ACC112 (cell line): Measurements from ENCODE around the gene HS3ST6.
"Not testable (repeated sequence)": the region's sequence is repeated elsewhere in the genome, so short reads cannot be mapped to it uniquely, and the experiment has no call there.

Source experiments
- H2AFZ ChIP-seq: fragments of 200-600 bp; sonication (generic); one replicate; pipeline ENCODE4 v1.6.0; 2017; ENCODE audit warnings: antibody characterized with exemption, low read length; ENCODE audit not compliant: unreplicated experiment
- H3K27ac ChIP-seq: fragments of 200-600 bp; sonication (generic); 2 replicates; pipeline ENCODE4 v1.5.1; 2014; ENCODE audit warnings: low read depth, mild to moderate bottlenecking, antibody characterized with exemption, low read length, moderate library complexity
- H3K27me3 ChIP-seq: fragments of 200-600 bp; sonication (generic); 2 replicates; pipeline ENCODE4 v1.6.1; 2014; ENCODE audit warnings: mild to moderate bottlenecking, antibody characterized with exemption, low read length, moderate library complexity, mixed read lengths; ENCODE audit not compliant: insufficient read depth
- H3K36me3 ChIP-seq: fragments of 200-600 bp; sonication (generic); 2 replicates; pipeline ENCODE4 v1.6.1; 2016; ENCODE audit warnings: mild to moderate bottlenecking, antibody characterized with exemption, low read length, moderate library complexity, mixed read lengths; ENCODE audit not compliant: insufficient read depth
- H3K4me1 ChIP-seq: fragments of 200-600 bp; sonication (generic); one replicate; pipeline ENCODE4 v1.6.1; 2016; ENCODE audit warnings: low read length, mixed read lengths; ENCODE audit not compliant: insufficient read depth, unreplicated experiment, control insufficient read depth
- H3K4me3 ChIP-seq: fragments of 200-600 bp; sonication (generic); 2 replicates; pipeline ENCODE4 v1.5.1; 2014; ENCODE audit warnings: mild to moderate bottlenecking, low read depth, low read length
- H3K79me2 ChIP-seq: fragments of 200-600 bp; sonication (generic); one replicate; pipeline ENCODE4 v1.6.0; 2016; ENCODE audit warnings: low read length; ENCODE audit not compliant: control insufficient read depth, unreplicated experiment, insufficient read depth

The HS3ST6 gene

DNA sequence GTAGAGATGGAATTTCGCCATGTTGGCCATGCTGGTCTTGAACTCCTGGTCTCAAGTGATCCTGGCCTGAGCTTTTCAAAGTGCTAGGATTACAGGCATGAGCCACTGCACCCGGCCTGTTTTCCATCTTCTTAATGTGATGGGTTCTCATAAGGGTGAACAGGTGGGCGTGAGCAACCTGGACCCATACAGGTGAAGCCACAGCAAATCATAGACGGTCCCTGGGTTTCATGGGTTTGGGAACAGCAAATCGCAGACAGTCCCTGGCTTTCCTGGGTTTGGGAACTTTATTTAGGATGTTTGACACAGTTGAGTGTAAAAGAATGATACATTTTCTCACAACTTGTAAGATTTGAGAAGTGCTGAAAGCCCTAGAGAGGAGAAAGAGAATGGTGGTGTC is 33.3 kb downstream of the HS3ST6 start:
- Histone ChIP-seq H3K27me3 (peaks cover 10% of the 10 kb centered on the region), H3K79me2 (no peaks in the 10 kb centered on the region), H3K4me1 (no peaks in the 10 kb centered on the region), H3K36me3 (no peaks in the 10 kb centered on the region), H2AFZ (no peak overlapping the region), H3K4me3 (no peak overlapping the region), H3K27ac (no peak overlapping the region)

DNA sequence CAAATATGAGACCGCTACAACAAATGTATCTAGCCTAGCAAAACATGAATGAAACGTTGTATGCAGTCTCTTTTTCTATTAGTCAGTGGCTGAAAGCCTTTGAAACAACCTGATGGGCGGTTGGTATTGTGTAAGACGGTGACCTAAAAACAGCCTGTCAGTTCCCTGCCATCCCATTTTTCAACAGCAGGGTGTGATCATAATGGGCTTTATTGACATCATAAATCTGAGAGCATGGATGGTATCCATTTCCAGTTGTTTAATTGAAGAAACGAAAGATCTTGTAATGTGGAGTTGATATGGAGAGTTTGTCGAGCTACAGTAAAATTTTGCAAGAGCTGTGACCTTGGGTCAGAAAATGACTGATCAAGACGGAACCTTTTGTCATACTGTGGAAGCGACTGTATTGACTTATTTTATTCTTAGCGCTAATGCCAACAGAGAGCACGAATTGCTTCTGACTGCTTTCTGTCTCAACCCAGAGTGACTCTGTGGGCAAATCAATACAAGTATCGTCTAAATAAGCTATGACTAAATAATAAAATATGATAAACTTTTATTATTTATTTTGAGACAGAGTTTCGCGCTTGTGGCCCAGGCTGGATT is 34.0 kb downstream of the HS3ST6 start:
- no peaks in the 10 kb centered on the region for H3K4me1 ChIP-seq
- H3K27me3 ChIP-seq, result peaks cover 9% of the 10 kb centered on the region; the same call in 1 of the 2 replicates
- H3K36me3 ChIP-seq, result no peaks in the 10 kb centered on the region
- no peak overlapping the region for H3K27ac ChIP-seq
- no peak overlapping the region for H2AFZ ChIP-seq
- H3K79me2 ChIP-seq, result no peaks in the 10 kb centered on the region
- no peak overlapping the region for H3K4me3 ChIP-seq

DNA sequence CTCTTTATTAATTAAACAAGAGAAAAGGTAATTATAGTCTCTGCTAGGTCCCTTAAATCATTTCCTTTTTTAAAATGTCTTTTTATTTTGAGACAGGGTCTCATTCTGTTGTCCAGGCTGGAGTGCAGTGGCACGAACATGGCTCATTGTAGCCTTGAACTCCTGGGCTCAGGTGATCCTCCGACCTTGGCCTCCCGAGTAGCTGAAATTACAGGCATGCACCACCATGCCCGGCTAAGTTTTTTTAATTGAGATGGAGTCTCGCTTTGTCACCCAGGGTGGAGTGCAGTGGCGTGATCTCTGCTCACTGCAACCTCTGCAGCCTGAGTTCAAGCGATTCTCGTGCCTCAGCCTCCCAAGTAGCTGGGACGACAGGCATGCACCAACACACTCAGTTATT is 37.0 kb downstream of the HS3ST6 start:
- not testable (repeated sequence) for H3K36me3 ChIP-seq, H2AFZ ChIP-seq, H3K27ac ChIP-seq, H3K79me2 ChIP-seq, H3K4me1 ChIP-seq, H3K4me3 ChIP-seq
- peaks cover 10% of the 10 kb centered on the region for H3K27me3 ChIP-seq

DNA sequence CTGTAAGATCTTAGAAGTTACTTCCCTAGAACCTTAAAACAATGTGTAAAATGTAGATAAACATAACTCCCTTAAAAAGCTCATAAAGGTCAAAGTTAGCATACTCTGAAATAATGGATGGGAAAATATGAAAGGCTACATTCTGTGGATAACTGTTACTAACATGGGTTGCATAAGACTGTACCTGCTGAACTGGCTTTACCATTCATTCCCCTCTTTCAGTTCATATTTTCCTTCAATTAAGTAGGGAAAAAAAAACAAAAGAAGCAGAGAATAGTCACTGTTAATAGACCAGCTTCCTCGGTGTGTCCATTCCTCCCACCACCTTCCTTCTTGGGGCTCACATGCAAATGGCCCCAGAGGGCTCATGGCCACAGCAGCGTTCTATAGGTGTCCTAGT is 38.7 kb downstream of the HS3ST6 start:
- H3K27me3 ChIP-seq, result peaks cover 15% of the 10 kb centered on the region
- no peak overlapping the region for H3K27ac ChIP-seq
- no peak overlapping the region for H2AFZ ChIP-seq
- no peaks in the 10 kb centered on the region for H3K79me2 ChIP-seq
- H3K4me1 ChIP-seq, result no peaks in the 10 kb centered on the region
- no peaks in the 10 kb centered on the region for H3K36me3 ChIP-seq
- no peak overlapping the region for H3K4me3 ChIP-seq

DNA sequence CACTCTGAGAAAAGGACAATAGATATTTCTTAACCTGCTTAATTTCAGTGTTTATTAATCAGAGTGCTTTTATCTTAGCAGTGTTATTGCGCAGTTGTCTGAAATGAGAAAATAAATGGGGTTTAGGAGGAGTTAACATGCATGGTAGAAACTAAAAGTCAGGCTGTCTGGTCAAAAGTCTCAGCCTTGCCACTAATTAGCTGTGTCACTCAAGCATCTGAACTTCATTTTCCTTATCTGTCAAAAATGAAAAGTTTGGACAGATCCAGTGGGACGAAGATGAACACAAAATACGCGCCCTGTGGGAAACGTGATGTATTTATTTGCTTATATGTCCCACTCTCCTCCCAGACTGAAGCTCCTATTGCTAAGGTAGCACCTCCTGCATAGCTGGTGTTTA is 40.0 kb downstream of the HS3ST6 start:
- H3K27me3 ChIP-seq, result peaks cover 16% of the 10 kb centered on the region
- no peak overlapping the region for H3K27ac ChIP-seq
- H2AFZ ChIP-seq, result no peak overlapping the region
- no peak overlapping the region for H3K4me3 ChIP-seq
- no peaks in the 10 kb centered on the region for H3K4me1 ChIP-seq
- H3K36me3 ChIP-seq, result no peaks in the 10 kb centered on the region
- no peaks in the 10 kb centered on the region for H3K79me2 ChIP-seq

DNA sequence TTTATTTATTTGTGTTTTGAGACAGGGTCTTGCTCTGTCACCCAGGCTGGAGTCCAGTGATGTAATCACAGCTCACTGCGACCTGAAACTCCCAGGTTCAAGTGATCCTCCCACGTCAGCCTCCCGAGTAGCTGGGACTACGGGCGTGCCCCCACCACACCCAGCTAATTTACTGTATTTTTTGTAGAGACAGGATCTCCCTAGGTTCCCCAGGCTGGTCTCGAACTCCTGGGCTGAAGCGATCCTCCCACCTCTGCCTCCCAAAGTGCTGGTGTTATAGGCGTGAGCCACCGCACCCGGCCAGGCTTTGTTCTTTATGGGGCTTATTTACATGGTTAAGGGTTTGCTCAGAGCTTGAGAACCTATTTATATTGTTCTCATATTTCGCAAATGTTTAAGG is 40.4 kb downstream of the HS3ST6 start:
- Histone ChIP-seq H3K4me1 (no peaks in the 10 kb centered on the region), H3K36me3 (no peaks in the 10 kb centered on the region), H3K4me3 (no peak overlapping the region), H3K27ac (no peak overlapping the region), H3K27me3 (peaks cover 16% of the 10 kb centered on the region), H3K79me2 (no peaks in the 10 kb centered on the region), H2AFZ (no peak overlapping the region)

DNA sequence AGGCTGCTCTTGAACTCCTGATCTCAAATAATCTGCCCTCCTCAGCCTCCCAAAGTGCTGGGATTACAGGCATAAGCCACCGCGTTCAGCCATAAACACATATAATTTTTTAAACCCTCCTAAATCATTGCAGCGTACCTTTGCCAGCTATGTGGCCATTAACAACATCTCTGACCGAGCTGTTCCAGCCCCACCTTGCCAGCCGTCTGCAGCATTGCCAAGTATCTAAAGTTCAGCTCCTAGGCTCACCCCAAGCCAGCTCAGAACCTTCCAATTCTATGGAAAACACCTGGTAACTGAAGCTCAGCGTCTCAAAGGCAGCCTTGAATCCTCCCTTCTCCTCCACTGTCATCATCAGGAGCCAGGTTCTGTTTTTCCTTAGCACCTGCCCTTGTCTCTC is 41.1 kb downstream of the HS3ST6 start:
- no peak overlapping the region for H2AFZ ChIP-seq

DNA sequence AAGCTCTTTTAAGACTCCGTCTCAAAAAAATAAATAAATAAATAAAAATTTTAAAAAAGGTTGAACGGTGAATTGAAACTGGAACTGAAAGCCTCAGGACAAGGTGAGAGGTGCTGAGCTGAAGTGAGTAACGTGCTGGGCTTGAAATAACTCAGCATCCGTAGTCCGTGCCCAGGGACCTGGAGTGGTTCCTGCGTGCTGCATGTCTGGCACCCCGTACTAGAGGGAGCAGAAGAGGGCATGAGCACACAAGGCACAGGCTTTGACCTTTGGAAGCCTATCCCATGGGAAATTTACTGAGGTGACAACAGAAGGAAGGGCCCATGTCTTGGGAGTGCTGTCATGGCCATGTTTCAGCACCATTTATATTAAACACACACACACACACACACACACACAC is 41.7 kb downstream of the HS3ST6 start:
- Histone ChIP-seq H3K27ac (no peak overlapping the region), H3K79me2 (no peaks in the 10 kb centered on the region), H3K27me3 (peaks cover 22% of the 10 kb centered on the region), H3K4me1 (no peaks in the 10 kb centered on the region), H2AFZ (no peak overlapping the region), H3K4me3 (no peak overlapping the region), H3K36me3 (no peaks in the 10 kb centered on the region)

More for the DNA sequence above, 41.1 kb downstream of the HS3ST6 start:
- Histone ChIP-seq H3K4me1 (no peaks in the 10 kb centered on the region), H3K79me2 (no peaks in the 10 kb centered on the region), H3K27me3 (peaks cover 21% of the 10 kb centered on the region), H3K4me3 (no peak overlapping the region), H3K27ac (no peak overlapping the region), H3K36me3 (no peaks in the 10 kb centered on the region)

DNA sequence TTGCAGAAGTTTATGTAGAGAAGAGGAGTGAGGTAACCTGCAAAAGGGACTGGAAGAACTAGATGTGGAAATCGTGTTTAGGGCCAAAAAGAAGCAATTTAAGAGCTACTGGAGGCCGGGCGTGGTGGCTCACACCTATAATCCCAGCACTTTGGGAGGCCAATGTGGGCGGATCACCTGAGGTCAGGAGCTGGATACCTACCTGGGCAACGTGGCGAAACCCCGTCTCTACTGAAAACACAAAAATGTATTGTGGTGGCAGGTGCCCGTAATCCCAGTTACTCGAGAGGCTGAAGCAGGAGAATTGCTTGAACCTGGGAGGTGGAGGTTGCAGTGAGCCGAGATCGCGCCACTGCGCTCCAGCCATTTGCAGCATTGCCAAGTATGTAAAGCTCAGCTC is 42.1 kb downstream of the HS3ST6 start:
- H3K36me3 ChIP-seq, H3K4me1 ChIP-seq, H3K79me2 ChIP-seq, H3K4me3 ChIP-seq, H2AFZ ChIP-seq, H3K27ac ChIP-seq: not testable (repeated sequence)
- peaks cover 22% of the 10 kb centered on the region for H3K27me3 ChIP-seq

DNA sequence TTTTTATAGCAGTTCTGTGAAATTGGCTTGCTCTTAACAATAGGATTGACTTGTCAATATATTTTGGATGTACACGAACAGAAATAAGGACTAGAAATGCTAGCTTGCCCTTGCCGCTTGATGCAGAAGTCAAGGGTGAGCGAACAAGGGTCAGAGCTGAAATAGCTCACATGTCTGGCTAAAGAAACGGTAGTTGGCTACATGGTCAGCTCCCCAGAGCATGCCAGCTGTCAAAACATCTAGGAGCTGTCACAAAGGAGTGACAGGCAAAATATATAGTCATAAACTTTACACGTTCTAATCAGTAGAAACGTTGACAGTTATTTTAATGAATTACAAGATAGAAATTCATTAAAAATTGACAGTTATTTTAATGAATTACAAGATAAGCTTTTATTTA is 43.4 kb downstream of the HS3ST6 start:
- peaks cover 22% of the 10 kb centered on the region for H3K27me3 ChIP-seq
- peaks cover 10% of the 10 kb centered on the region for H3K4me1 ChIP-seq
- no peak overlapping the region for H2AFZ ChIP-seq
- no peak overlapping the region for H3K27ac ChIP-seq
- H3K79me2 ChIP-seq, result no peaks in the 10 kb centered on the region
- H3K36me3 ChIP-seq, result no peaks in the 10 kb centered on the region
- H3K4me3 ChIP-seq, result no peak overlapping the region

DNA sequence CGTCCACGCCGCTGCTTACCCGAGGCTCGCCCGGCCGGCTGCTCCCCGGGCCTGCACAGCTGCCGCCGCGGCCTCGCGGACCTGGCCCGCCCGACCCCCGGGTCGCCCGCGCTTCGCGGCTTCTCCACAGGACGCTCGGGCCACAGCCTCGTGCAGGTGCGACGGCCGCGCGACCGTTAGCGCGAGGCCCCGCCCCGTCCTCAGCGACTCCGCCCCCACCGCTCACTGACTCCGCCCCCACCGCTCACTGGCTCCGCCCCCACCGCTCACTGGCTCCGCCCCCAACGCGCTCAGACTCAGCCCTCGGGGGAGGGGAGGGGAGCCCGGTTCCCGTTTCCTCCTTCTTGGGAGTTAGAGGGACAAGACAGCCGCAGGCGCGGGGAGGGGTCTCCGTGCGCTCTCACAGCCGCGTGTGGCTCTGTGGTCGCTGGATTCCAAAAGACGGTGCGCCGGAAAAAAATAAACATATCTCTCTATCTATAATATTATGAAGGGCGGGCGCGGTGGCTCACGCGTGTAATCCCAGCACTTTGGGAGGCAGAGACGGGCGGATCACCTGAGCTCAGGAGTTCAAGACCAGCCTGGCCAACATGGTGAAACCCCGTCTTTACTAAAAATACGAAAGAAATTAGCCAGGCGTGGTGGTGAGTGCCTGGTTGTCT is 46.1 kb downstream of the HS3ST6 start, which contains the start of gene MEIOB:
Gene MEIOB, minus strand, starts transcription at position 191 of the 662 bp plus-strand sequence. CDS start 3,989 bp downstream, outside the sequence.
- H3K27ac ChIP-seq, result peak within 1 kb of the TSS; percentile 41
- H3K36me3 ChIP-seq, result no peaks in the 10 kb centered on the region
- H3K4me1 ChIP-seq, result peaks cover 10% of the 10 kb centered on the region
- H3K27me3 ChIP-seq, result peaks cover 14% of the 10 kb centered on the region
- no peaks in the 10 kb centered on the region for H3K79me2 ChIP-seq
- no peak within 1 kb of the TSS; the same call in 1 of the 2 replicates for H3K4me3 ChIP-seq
- H2AFZ ChIP-seq, result no peak within 1 kb of the TSS
